GM12878 (cell line): ENCODE measurements around the gene SLC19A1. TPM values are rescaled to one million over a fixed set of nuclear protein-coding genes. Genes with fewer than 3 reads are reported as not detected.
A peak's percentile ranks its signal among the peaks of the same experiment; 100 is the strongest.

ENCODE experiments used
- ATAC-seq: fragments of 200-7000 bp; cut with Tn5 transposase; 3 replicates; pipeline ENCODE4 v1.9.1; 2020; ENCODE audit warnings: mild to moderate bottlenecking, moderate library complexity
- BruUV-seq: library from RNA; stranded (reverse); fragments of 400-500 nt; replicated peaks from 2 replicates; lab custom pipeline; 2021; lab: Mats Ljungman, UMichigan
- CTCF ChIA-PET: fragments of 300-600 bp; sonication (Branson Sonifier 250); formaldehyde crosslinking; extraction: SDS; loops from one replicate; lab custom pipeline; 2021; ENCODE audit warnings: inconsistent platforms; lab: Yijun Ruan, JAX
- POLR2A ChIA-PET: fragments of 350-600 bp; formaldehyde crosslinking; extraction: SDS; loops from one replicate; lab custom pipeline; 2021; ENCODE audit warnings: inconsistent platforms; lab: Charles Lee
- RAD21 ChIA-PET: fragments of 300-600 bp; sonication (Branson Sonifier 250); formaldehyde crosslinking; loops from one replicate; lab custom pipeline; 2023; ENCODE audit warnings: antibody characterized with exemption; ENCODE audit not compliant: unreplicated experiment; lab: Charles Lee
- SMC1A ChIA-PET: fragments of 300-600 bp; sonication (Branson Sonifier 250); formaldehyde crosslinking; loops from one replicate; lab custom pipeline; 2023; ENCODE audit not compliant: unreplicated experiment, uncharacterized antibody; lab: Charles Lee
- DNase-seq: peaks from one replicate; pipeline ENCODE4 v3.0.0-alpha.2; 2011; ENCODE audit warnings: low read depth, low spot score
- FAIRE-seq: peaks from 3 replicates; lab custom pipeline; 2011; peaks lifted over from hg19 to GRCh38; lab: Jason Lieb, UNC
- H2AFZ ChIP-seq: 2 replicates; pipeline ENCODE4 v1.6.0; 2011; ENCODE audit warnings: low read depth, low read length, control low read depth; ENCODE audit not compliant: control insufficient read depth
- H3K27ac ChIP-seq: 2 replicates; pipeline ENCODE4 v1.5.1; 2011; ENCODE audit warnings: control low read depth; ENCODE audit not compliant: control insufficient read depth, insufficient read depth
- H3K27me3 ChIP-seq, 2 experiments: replicated peaks in 1 of 2; 2 replicates each; pipeline versions ENCODE4 v1.6.0 to v1.6.1; 2011; ENCODE audit warnings: low read length in 1 of 2; ENCODE audit not compliant: control insufficient read depth in 2 of 2, insufficient read depth in 2 of 2
- H3K36me3 ChIP-seq, 2 experiments: 2 replicates each; pipeline ENCODE4 v1.5.1; 2011; ENCODE audit warnings: low read length in 1 of 2; ENCODE audit not compliant: control insufficient read depth in 2 of 2, insufficient read depth in 2 of 2
- H3K4me1 ChIP-seq: 2 replicates; pipeline ENCODE4 v1.6.1; 2011; ENCODE audit warnings: mild to moderate bottlenecking, low read length, moderate library complexity, mixed read lengths; ENCODE audit not compliant: control insufficient read depth, insufficient read depth
- H3K4me2 ChIP-seq: 2 replicates; pipeline ENCODE4 v1.6.0; 2011; ENCODE audit warnings: control low read depth; ENCODE audit not compliant: control insufficient read depth, insufficient read depth
- H3K4me3 ChIP-seq: fragments of 200-600 bp; sonication (generic); 2 replicates; pipeline ENCODE4 v1.5.1; 2016
- H3K79me2 ChIP-seq: 2 replicates; pipeline ENCODE4 v1.6.0; 2011; ENCODE audit warnings: low read length; ENCODE audit not compliant: control insufficient read depth, insufficient read depth
- H3K9ac ChIP-seq: 2 replicates; pipeline ENCODE4 v1.8.0; 2011; ENCODE audit warnings: low read length, control low read depth, mixed read lengths; ENCODE audit not compliant: control insufficient read depth, insufficient read depth
- H3K9me3 ChIP-seq: replicated peaks from 3 replicates; pipeline ENCODE4 v1.5.1; 2011; ENCODE audit warnings: mild to moderate bottlenecking, low read length; ENCODE audit not compliant: control insufficient read depth, insufficient read depth
- H4K20me1 ChIP-seq: 2 replicates; pipeline ENCODE4 v1.6.0; 2011; ENCODE audit not compliant: control insufficient read depth, insufficient read depth
- BHLHE40 ChIP-seq, 2 experiments: fragments of 450-650 bp in 1 of 2; IDR thresholded peaks; 2 replicates each; pipeline ENCODE4 v1.6.1; 2011 to 2017; ENCODE audit warnings: low read depth in 2 of 2, borderline replicate concordance in 1 of 2, improper control_type of control experiment in 1 of 2, low read length in 1 of 2, mild to moderate bottlenecking in 1 of 2
- BRCA1 ChIP-seq: IDR thresholded peaks from 2 replicates; pipeline ENCODE4 v1.6.1; 2011; ENCODE audit warnings: low read depth, low read length, improper control_type of control experiment
- CBFB ChIP-seq: IDR thresholded peaks from 2 replicates; pipeline ENCODE4 v1.6.1; 2016; ENCODE audit warnings: antibody characterized with exemption, low read depth
- CEBPZ ChIP-seq: fragments of 150-350 bp; IDR thresholded peaks from 2 replicates; pipeline ENCODE4 v1.6.1; 2016; ENCODE audit warnings: low read depth, low read length
- CHD2 ChIP-seq: IDR thresholded peaks from 2 replicates; pipeline ENCODE4 v1.6.1; 2011; ENCODE audit warnings: low read depth, low read length, improper control_type of control experiment, borderline replicate concordance
- MAX ChIP-seq: IDR thresholded peaks from 2 replicates; pipeline ENCODE4 v1.6.1; 2012; ENCODE audit warnings: low read depth, low read length, improper control_type of control experiment
- SMAD5 ChIP-seq: IDR thresholded peaks from 2 replicates; pipeline ENCODE4 v1.6.1; 2016; ENCODE audit warnings: antibody characterized with exemption, low read depth
- STAT3 ChIP-seq: IDR thresholded peaks from 2 replicates; pipeline ENCODE4 v1.6.1; 2011; ENCODE audit warnings: low read depth, low read length, improper control_type of control experiment
- TCF12 ChIP-seq: IDR thresholded peaks from 2 replicates; pipeline ENCODE4 v1.6.1; 2011; ENCODE audit warnings: low read depth, mild to moderate bottlenecking, low read length
- WGBS: methylation state at CpG from one replicate; pipeline ENCODE4 v1.1.6; 2016; ENCODE audit warnings: low lambda C conversion rate; ENCODE audit not compliant: insufficient replicate concordance, insufficient coverage; ENCODE audit errors: missing lambda C conversion rate; 5-methylcytosine and 5-hydroxymethylcytosine counted together
- in situ Hi-C: fragments of 300-500 bp; cut with MboI; formaldehyde crosslinking; loops from 9 replicates; pipeline ENCODE4 v1.14.3; 2018; ENCODE audit warnings: mixed read lengths
- intact Hi-C: fragments of 100-400 bp; cut with micrococcal nuclease; formaldehyde crosslinking; loops from one replicate; pipeline ENCODE4 v1.14.2; 2022; ENCODE audit not compliant: unreplicated experiment
- polyA plus RNA-seq, 11 experiments: library from polyadenylated mRNA; depleted of rRNA in 4 of 11; unstranded in 6 of 11; stranded (reverse) in 5 of 11; fragments of >200 nt; fragmentation: Nextera tagmentation in 4 of 11; fragmentation: Illumina TruSeq in 1 of 11; extraction: Ambion mirVana in 4 of 11; extraction: Trizol in 1 of 11; gene quantifications; 1 replicate in 1 of 11; 2 replicates in 10 of 11; pipeline versions ENCODE4 v1.2.1 to v1.2.3, GENCODE V29; 2011 to 2016; ENCODE audit warnings: inconsistent platforms in 2 of 11, missing spikeins in 2 of 11, low read depth in 1 of 11
- total RNA-seq, 4 experiments: library from RNA; depleted of rRNA in 3 of 4; stranded (reverse); fragments of >200 nt in 3 of 4; fragmentation: Illumina TruSeq in 1 of 4; extraction: Trizol in 1 of 4; gene quantifications; 2 replicates each; pipeline versions ENCODE4 v1.2.1 to v1.2.3, GENCODE V29; 2013 to 2021

The SLC19A1 gene
- total and polyA plus RNA-seq, 10 of the 15 experiments (the other 5 are each of a cell fraction or from before 2014, with no cell fraction given), result 0.42 to 49.7 (median 12.2) TPM

GRCh38 chr21:45470087-45470515, 72.1 kb downstream of the SLC19A1 start (continued):
- TF ChIP-seq CEBPZ (no peak), STAT3 (no peak)
- TF ChIP-seq, all 136 proteins: peak for 0

- SMC1A ChIA-PET, result no interaction called here
- Histone ChIP-seq H4K20me1 (no peaks in the 10 kb centered on the region), H3K27me3 (no peaks in the 10 kb centered on the region), H2AFZ (no peak overlapping the region), H3K36me3 (no peaks in the 10 kb centered on the region), H3K4me2 (no peak overlapping the region)
- POLR2A ChIA-PET, result no interaction called here
- no TSS peak for BruUV-seq
- WGBS, result 69% methylated on average over 23 of the region's 24 CpGs
- RAD21 ChIA-PET, result no interaction called here
- no peak for DNase-seq
- TF ChIP-seq CHD2 (no peak), TCF12 (no peak), BRCA1 (no peak), SMAD5 (no peak), CBFB (no peak), BHLHE40 (IDR thresholded peaks at IDR 0.05; ENCODE audit: borderline replicate concordance in 1 of 2, low read depth in 2 of 2, low read length in 1 of 2) (peak in 1 of 2 experiments; percentile 29; a peak in 1 of 4 replicates), CEBPZ (no peak), MAX (no peak)
- TF ChIP-seq, all 136 proteins: peak for 1
- H3K27ac ChIP-seq, result no peak overlapping the region
- in situ Hi-C loops, result loop anchor here (25.0 kb wide), 1 partner anchor 343 kb away; no protein-coding TSS in a partner anchor
- CTCF ChIA-PET, result no interaction called here
- H3K9ac ChIP-seq, result no peak overlapping the region
- intact Hi-C loops, result loop anchor here (10.0 kb wide), 2 partner anchors 75 to 355 kb away; partner anchors contain the start of gene SLC19A1
- H3K4me1 ChIP-seq, result no peaks in the 10 kb centered on the region
- FAIRE-seq, result no peak
- H3K4me3 ChIP-seq, result no peak overlapping the region
- ATAC-seq, result no peak
- no peaks in the 10 kb centered on the region; the same call in 2 of the 3 replicates for H3K9me3 ChIP-seq
- H3K79me2 ChIP-seq, result no peaks in the 10 kb centered on the region
Measured at GRCh38 chr21:45469273-45470086, 72.8 kb downstream of the SLC19A1 start.
